Inferior parietal cortex (tissue), 1 donor: ENCODE data around the gene CD47.

Source experiments
- DNase-seq: peaks from one replicate; pipeline ENCODE4 v3.0.0-alpha.2; 2016; ENCODE audit errors: extremely low spot score

CD47 gene

GRCh38 chr3:108117241-108117775, 26.5 kb upstream of the CD47 start:
- DNase-seq: no peak

GRCh38 chr3:108114423-108115065, 23.7 kb upstream of the CD47 start:
- no peak for DNase-seq

GRCh38 chr3:108113975-108114374, 23.1 kb upstream of the CD47 start:
- no peak for DNase-seq

- no peak for DNase-seq
Observed at GRCh38 chr3:108110934-108111333, 20.1 kb upstream of the CD47 start.

- no peak for DNase-seq
Observed at GRCh38 chr3:108108416-108108815, 17.6 kb upstream of the CD47 start.

GRCh38 chr3:108106449-108106848, 15.6 kb upstream of the CD47 start:
- no peak for DNase-seq

GRCh38 chr3:108106031-108106430, 15.2 kb upstream of the CD47 start:
- no peak for DNase-seq

GRCh38 chr3:108103886-108104797, 13.3 kb upstream of the CD47 start:
- no peak for DNase-seq

- DNase-seq: no peak
Observed at GRCh38 chr3:108103040-108103751, 12.4 kb upstream of the CD47 start.

GRCh38 chr3:108102420-108103039, 11.7 kb upstream of the CD47 start:
- DNase-seq: no peak

- DNase-seq: no peak
Observed at GRCh38 chr3:108100906-108101660, 10.3 kb upstream of the CD47 start.

GRCh38 chr3:108099679-108100428, 9.0 kb upstream of the CD47 start:
- no peak for DNase-seq

- DNase-seq: no peak
Observed at GRCh38 chr3:108099244-108099643, 8.4 kb upstream of the CD47 start.

- DNase-seq: no peak
Observed at GRCh38 chr3:108098003-108098370, 7.2 kb upstream of the CD47 start.

- DNase-seq: no peak
Observed at GRCh38 chr3:108097322-108098002, 6.6 kb upstream of the CD47 start.

- no peak for DNase-seq
Observed at GRCh38 chr3:108096532-108097321, 5.9 kb upstream of the CD47 start.

GRCh38 chr3:108093616-108094015, 2.8 kb upstream of the CD47 start:
- DNase-seq: no peak

GRCh38 chr3:108093021-108093420, 2.2 kb upstream of the CD47 start:
- no peak for DNase-seq

- no peak for DNase-seq
Observed at GRCh38 chr3:108092501-108092900, 1.7 kb upstream of the CD47 start.
